CD4-positive, alpha-beta T cell (primary cell): ENCODE results near the gene CASS4. TPM values are rescaled to one million over a fixed set of nuclear protein-coding genes. Genes with fewer than 3 reads are reported as not detected.

Experiments
- ATAC-seq: fragments of 200-7000 bp; cut with Tn5 transposase; one replicate; pipeline ENCODE4 v1.10.0; 2022; ENCODE audit warnings: mild to moderate bottlenecking; ENCODE audit not compliant: poor library complexity
- CTCF ChIA-PET: fragments of 350-600 bp; sonication (Branson Sonifier 250); formaldehyde crosslinking; loops from one replicate; lab custom pipeline; 2021; ENCODE audit warnings: antibody characterized with exemption, inconsistent platforms; lab: Charles Lee
- POLR2A ChIA-PET: fragments of 350-600 bp; sonication (Branson Sonifier 250); formaldehyde crosslinking; loops from one replicate; lab custom pipeline; 2021; ENCODE audit warnings: antibody characterized with exemption, inconsistent platforms; lab: Charles Lee
- DNase-seq, 14 experiments: peaks; one replicate each; pipeline ENCODE4 v3.0.0-alpha.2; 2013 to 2020; ENCODE audit warnings: mixed read lengths in 2 of 14
- H3K27ac ChIP-seq, 2 donors: one replicate each; pipeline versions ENCODE4 v1.5.1 to v1.7.0; 2013; ENCODE audit warnings: low read length in 2 of 2, low read depth in 1 of 2, mild to moderate bottlenecking in 1 of 2
- H3K27me3 ChIP-seq, 2 experiments: 1 replicate in 1 of 2; 2 replicates in 1 of 2; pipeline versions ENCODE4 v1.6.1 to v1.7.0; 2013; ENCODE audit warnings: low read length in 2 of 2, control low read depth in 1 of 2, mild to moderate bottlenecking in 1 of 2, moderate library complexity in 1 of 2; ENCODE audit not compliant: insufficient read depth in 2 of 2, control insufficient read depth in 1 of 2
- H3K36me3 ChIP-seq: one replicate; pipeline ENCODE4 v1.6.1; 2013; ENCODE audit warnings: low read length, control low read depth; ENCODE audit not compliant: insufficient read depth
- H3K4me1 ChIP-seq: one replicate; pipeline ENCODE4 v1.6.1; 2013; ENCODE audit warnings: low read length, control low read depth; ENCODE audit not compliant: insufficient read depth
- H3K4me3 ChIP-seq: one replicate; pipeline ENCODE4 v1.5.1; 2013; ENCODE audit warnings: mild to moderate bottlenecking, low read length, moderate library complexity
- H3K9me3 ChIP-seq, 2 experiments: 1 replicate in 1 of 2; 2 replicates in 1 of 2; pipeline versions ENCODE4 v1.6.1 to v1.7.0; 2013; ENCODE audit warnings: low read length in 2 of 2, mild to moderate bottlenecking in 2 of 2, control low read depth in 1 of 2, moderate library complexity in 1 of 2; ENCODE audit not compliant: control insufficient read depth in 1 of 2, insufficient read depth in 1 of 2
- H3K27ac Mint-ChIP-seq: one replicate; pipeline ENCODE4 v1.8.0; 2020; ENCODE audit warnings: mixed read lengths
- H3K27me3 Mint-ChIP-seq: one replicate; pipeline ENCODE4 v1.8.0; 2021; ENCODE audit warnings: mixed read lengths
- H3K36me3 Mint-ChIP-seq: one replicate; pipeline ENCODE4 v1.8.0; 2021; ENCODE audit warnings: low read depth, mixed read lengths
- H3K4me1 Mint-ChIP-seq: one replicate; pipeline ENCODE4 v1.8.0; 2021; ENCODE audit warnings: low read depth, mixed read lengths
- H3K4me3 Mint-ChIP-seq: one replicate; pipeline ENCODE4 v1.8.0; 2020; ENCODE audit warnings: mild to moderate bottlenecking, mixed read lengths
- H3K9me3 Mint-ChIP-seq: one replicate; pipeline ENCODE4 v1.8.0; 2020; ENCODE audit warnings: mixed read lengths
- intact Hi-C, 2 experiments: fragments of 100-400 bp; cut with DNase I in 1 of 2; cut with micrococcal nuclease in 1 of 2; formaldehyde crosslinking; loops; one replicate each; pipeline versions ENCODE4 v1.15.1 to v1.9.0; 2023 to 2025; cut with DNase I, micrococcal nuclease
- total RNA-seq, 174 experiments: library from RNA in 2 of 174; stranded (reverse) in 2 of 174; gene quantifications; one replicate each; pipeline ENCODE4 v1.2.3 and lab custom pipeline; 2021 to 2026
- TF ChIP-seq, protein P1 (sequence below): fragments of 200-600 bp; IDR thresholded peaks from one replicate; pipeline ENCODE4 v1.8.0; 2022; ENCODE audit warnings: antibody characterized with exemption, mild to moderate bottlenecking

The CASS4 gene
- total RNA-seq, 2 experiments from 2014 or later: 37.0 to 39.8 TPM

GRCh38 chr20:56420028-56420427, 8.0 kb downstream of the CASS4 start:
- Mint-ChIP-seq H3K27me3 (no peaks in the 10 kb centered on the region), H3K4me3 (no peak overlapping the region), H3K4me1 (peaks cover 72% of the 10 kb centered on the region), H3K9me3 (no peaks in the 10 kb centered on the region), H3K27ac (peak overlapping the region; percentile 91), H3K36me3 (peaks cover 22% of the 10 kb centered on the region)
- Histone ChIP-seq H3K4me3 (no peak overlapping the region), H3K4me1 (peaks cover 74% of the 10 kb centered on the region), H3K9me3 (no peaks in the 10 kb centered on the region), H3K27ac (peak overlapping the region; percentile 48 to 60), H3K36me3 (no peaks in the 10 kb centered on the region), H3K27me3 (no peaks in the 10 kb centered on the region)
- ATAC-seq (no peak), DNase-seq (no peak)
- CTCF ChIA-PET: interaction anchor here (2.0 kb wide), 1 partner anchor 14 kb away, joined by 4 read pairs; no protein-coding TSS in a partner anchor
- intact Hi-C loops: no loop called here
- TF ChIP-seq, protein P1, sequence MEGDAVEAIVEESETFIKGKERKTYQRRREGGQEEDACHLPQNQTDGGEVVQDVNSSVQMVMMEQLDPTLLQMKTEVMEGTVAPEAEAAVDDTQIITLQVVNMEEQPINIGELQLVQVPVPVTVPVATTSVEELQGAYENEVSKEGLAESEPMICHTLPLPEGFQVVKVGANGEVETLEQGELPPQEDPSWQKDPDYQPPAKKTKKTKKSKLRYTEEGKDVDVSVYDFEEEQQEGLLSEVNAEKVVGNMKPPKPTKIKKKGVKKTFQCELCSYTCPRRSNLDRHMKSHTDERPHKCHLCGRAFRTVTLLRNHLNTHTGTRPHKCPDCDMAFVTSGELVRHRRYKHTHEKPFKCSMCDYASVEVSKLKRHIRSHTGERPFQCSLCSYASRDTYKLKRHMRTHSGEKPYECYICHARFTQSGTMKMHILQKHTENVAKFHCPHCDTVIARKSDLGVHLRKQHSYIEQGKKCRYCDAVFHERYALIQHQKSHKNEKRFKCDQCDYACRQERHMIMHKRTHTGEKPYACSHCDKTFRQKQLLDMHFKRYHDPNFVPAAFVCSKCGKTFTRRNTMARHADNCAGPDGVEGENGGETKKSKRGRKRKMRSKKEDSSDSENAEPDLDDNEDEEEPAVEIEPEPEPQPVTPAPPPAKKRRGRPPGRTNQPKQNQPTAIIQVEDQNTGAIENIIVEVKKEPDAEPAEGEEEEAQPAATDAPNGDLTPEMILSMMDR: no peak
- POLR2A ChIA-PET: interaction anchor here (1.2 to 4.0 kb wide), 5 partner anchors 8 to 64 kb away, joined by 3 to 43 read pairs (median 5); partner anchors contain the start of genes AURKA and CASS4

DNA sequence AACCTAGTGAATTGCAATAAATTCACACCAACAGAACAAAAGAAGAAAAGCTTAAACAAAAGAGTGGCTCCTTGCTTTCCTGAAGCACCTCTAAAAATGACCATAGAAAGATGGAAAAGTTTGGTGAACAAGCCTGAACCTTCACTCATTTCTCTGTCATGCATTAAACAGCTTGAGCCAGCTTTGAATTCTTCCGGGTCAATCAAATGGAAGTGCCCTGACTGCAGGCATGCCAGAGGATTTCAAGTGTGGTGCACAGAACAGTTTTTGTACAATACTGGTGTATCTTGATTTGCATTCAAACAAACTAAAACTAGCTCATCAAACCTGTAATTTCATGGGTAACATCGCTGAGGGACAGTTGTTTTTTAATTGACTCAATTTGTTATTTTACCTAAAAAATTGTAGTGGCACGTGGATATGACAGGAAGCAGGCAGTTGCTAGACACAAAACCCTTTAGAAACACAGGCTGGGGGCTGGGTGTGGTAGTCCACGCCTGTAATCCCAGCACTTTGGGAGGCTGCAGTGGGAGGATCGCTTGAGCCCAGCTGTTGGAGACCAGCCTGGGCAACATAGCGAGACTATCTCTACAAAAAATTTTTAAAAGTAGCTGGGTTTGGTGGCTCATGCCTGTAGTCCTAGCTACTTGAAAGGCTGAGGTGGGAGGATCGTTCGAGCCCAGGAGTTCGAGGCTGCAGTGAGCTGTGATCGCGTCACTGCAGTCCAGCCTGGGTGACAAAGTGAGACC, 9.1 kb downstream of the CASS4 start:
- intact Hi-C loops: no loop called here
- POLR2A ChIA-PET: interaction anchor here (0.6 to 4.0 kb wide), 8 partner anchors 9 to 62 kb away, joined by 3 to 43 read pairs (median 5); partner anchors contain the start of genes CASS4, FAM210B and RTF2
- Histone ChIP-seq H3K36me3 (no peaks in the 10 kb centered on the region), H3K27me3 (no peaks in the 10 kb centered on the region), H3K27ac (peak overlapping the region in 1 of 2 donors; percentile 18), H3K4me1 (peaks cover 66% of the 10 kb centered on the region), H3K9me3 (no peaks in the 10 kb centered on the region), H3K4me3 (no peak overlapping the region)
- peaks cover 71% of the 10 kb centered on the region for H3K4me1 Mint-ChIP-seq
- peak overlapping the region; percentile 67 for H3K4me3 Mint-ChIP-seq
- TF ChIP-seq, protein P1: no peak
- H3K27me3 Mint-ChIP-seq: no peaks in the 10 kb centered on the region
- DNase-seq: no peak
- ATAC-seq: no peak
- H3K36me3 Mint-ChIP-seq: peaks cover 21% of the 10 kb centered on the region
- peak overlapping the region; percentile 91 for H3K27ac Mint-ChIP-seq
- H3K9me3 Mint-ChIP-seq: no peaks in the 10 kb centered on the region
- CTCF ChIA-PET: interaction anchor here (2.0 kb wide), 1 partner anchor 15 kb away, joined by 4 read pairs; no protein-coding TSS in a partner anchor

- Histone ChIP-seq H3K4me1 (peaks cover 62% of the 10 kb centered on the region), H3K27ac (peak overlapping the region in 1 of 2 donors; percentile 4), H3K4me3 (no peak overlapping the region), H3K36me3 (no peaks in the 10 kb centered on the region), H3K27me3 (no peaks in the 10 kb centered on the region), H3K9me3 (no peaks in the 10 kb centered on the region)
- Mint-ChIP-seq H3K36me3 (peaks cover 21% of the 10 kb centered on the region), H3K4me1 (peaks cover 64% of the 10 kb centered on the region), H3K9me3 (no peaks in the 10 kb centered on the region), H3K27ac (peak overlapping the region; percentile 91), H3K4me3 (peak overlapping the region; percentile 68), H3K27me3 (no peaks in the 10 kb centered on the region)
- intact Hi-C loops: loop anchor here in 1 of 2 experiments (1.0 kb wide), 1 partner anchor 8 kb away; no protein-coding TSS in a partner anchor
- POLR2A ChIA-PET: interaction anchor here (0.6 to 4.0 kb wide), 7 partner anchors 8 to 63 kb away, joined by 3 to 43 read pairs (median 4); partner anchors contain the start of genes AURKA, CASS4, CSTF1 and FAM210B
- ATAC-seq (no peak), DNase-seq (peak in 4 of 14 experiments; percentile 27 to 54 (median 45))
- TF ChIP-seq, protein P1: no peak
- CTCF ChIA-PET: interaction anchor here (0.8 to 0.9 kb wide), 2 partner anchors 8 to 9 kb away, joined by 3 to 5 read pairs; no protein-coding TSS in a partner anchor
Measured at GRCh38 chr20:56422076-56422823, 10.2 kb downstream of the CASS4 start.
